HTERT RPE-1 (cell line): ENCODE data around the gene RPRD1B.

Experiments used
- in situ Hi-C: fragments of 300-500 bp; cut with MboI; formaldehyde crosslinking; loops from 4 replicates; pipeline ENCODE4 v1.14.3; 2020; ENCODE audit warnings: low sequenced_read_pairs

Gene RPRD1B

GRCh38 chr20:38033330-38034107 is at the start of gene RPRD1B, which contains the start of gene TTI1:
RPRD1B (plus strand) TSS chr20:38033746; CDS start chr20:38033948, 202 bp downstream.
TTI1 (minus strand) TSS chr20:38033456; CDS start chr20:38013816, 19,640 bp downstream.
- in situ Hi-C loops: no loop called here

GRCh38 chr20:37984018-37984785 is 49.3 kb upstream of the RPRD1B start:
- in situ Hi-C loops: no loop called here

GRCh38 chr20:37986044-37986858 is 47.3 kb upstream of the RPRD1B start:
- in situ Hi-C loops: no loop called here

GRCh38 chr20:37986873-37987601 is 46.5 kb upstream of the RPRD1B start:
- in situ Hi-C loops: no loop called here

GRCh38 chr20:37987602-37988290 is 45.8 kb upstream of the RPRD1B start:
- in situ Hi-C loops: no loop called here

- in situ Hi-C loops: no loop called here
Observed at GRCh38 chr20:37988306-37988954, 45.1 kb upstream of the RPRD1B start.

- in situ Hi-C loops: no loop called here
Observed at GRCh38 chr20:37989601-37990295, 43.8 kb upstream of the RPRD1B start.

GRCh38 chr20:37990571-37991151 is 42.9 kb upstream of the RPRD1B start:
- in situ Hi-C loops: no loop called here

GRCh38 chr20:37991157-37991866 is 42.2 kb upstream of the RPRD1B start:
- in situ Hi-C loops: no loop called here

GRCh38 chr20:37991908-37992307 is 41.6 kb upstream of the RPRD1B start:
- in situ Hi-C loops: no loop called here

GRCh38 chr20:37992802-37993409 is 40.6 kb upstream of the RPRD1B start:
- in situ Hi-C loops: no loop called here

- in situ Hi-C loops: no loop called here
Observed at GRCh38 chr20:37994512-37994911, 39.0 kb upstream of the RPRD1B start.

GRCh38 chr20:37995856-37996605 is 37.5 kb upstream of the RPRD1B start:
- in situ Hi-C loops: no loop called here

- in situ Hi-C loops: no loop called here
Observed at GRCh38 chr20:37997516-37997915, 36.0 kb upstream of the RPRD1B start.

- in situ Hi-C loops: no loop called here
Observed at GRCh38 chr20:37999526-38000263, 33.9 kb upstream of the RPRD1B start.

- in situ Hi-C loops: no loop called here
Observed at GRCh38 chr20:38000293-38000692, 33.3 kb upstream of the RPRD1B start.
